Caco-2 (cell line): ENCODE results near the gene FXR2. TPM values are rescaled to one million over a fixed set of nuclear protein-coding genes. Genes with fewer than 3 reads are reported as not detected.

Experiments
- BruUV-seq: library from RNA; stranded (reverse); fragments of 400-500 nt; replicated peaks from 2 replicates; lab custom pipeline; 2021; lab: Mats Ljungman, UMichigan
- CTCF ChIA-PET: fragments of 300-600 bp; sonication (Branson Sonifier 250); formaldehyde crosslinking; loops from one replicate; lab custom pipeline; 2022; ENCODE audit warnings: antibody characterized with exemption; lab: Charles Lee
- POLR2A ChIA-PET: fragments of 300-600 bp; sonication (Branson Sonifier 250); formaldehyde crosslinking; loops from one replicate; lab custom pipeline; 2022; ENCODE audit warnings: antibody characterized with exemption; lab: Charles Lee
- DNase-seq, 2 experiments: peaks; one replicate each; pipeline versions ENCODE4 v3.0.0 to v3.0.0-alpha.2; 2020 to 2022
- H3K27me3 ChIP-seq: replicated peaks from 2 replicates; pipeline ENCODE4 v1.6.0; 2011; ENCODE audit warnings: low read length; ENCODE audit not compliant: control insufficient read depth, insufficient read depth
- H3K36me3 ChIP-seq: 2 replicates; pipeline ENCODE4 v1.5.1; 2011; ENCODE audit warnings: low read length; ENCODE audit not compliant: control insufficient read depth, insufficient read depth
- H3K4me1 ChIP-seq: fragments of 250-450 bp; sonication (Bioruptor Pico); 2 replicates; pipeline ENCODE4 v1.5.1; 2020; ENCODE audit warnings: mild to moderate bottlenecking
- H3K4me3 ChIP-seq: 2 replicates; pipeline ENCODE4 v1.5.1; 2011; ENCODE audit warnings: low read depth, mild to moderate bottlenecking, control low read depth, low read length
- H3K9me3 ChIP-seq: fragments of 250-450 bp; sonication (Bioruptor Pico); 2 replicates; pipeline ENCODE4 v1.5.1; 2020; ENCODE audit warnings: mild to moderate bottlenecking, moderate library complexity
- H3K27ac Mint-ChIP-seq: one replicate; pipeline ENCODE4 v1.8.0; 2022; ENCODE audit warnings: mixed read lengths; ENCODE audit not compliant: unreplicated experiment
- H3K27me3 Mint-ChIP-seq: one replicate; pipeline ENCODE4 v1.8.0; 2022; ENCODE audit warnings: mixed read lengths; ENCODE audit not compliant: insufficient read depth, unreplicated experiment
- H3K36me3 Mint-ChIP-seq: one replicate; pipeline ENCODE4 v1.8.0; 2022; ENCODE audit warnings: mild to moderate bottlenecking, mixed read lengths; ENCODE audit not compliant: insufficient read depth, unreplicated experiment
- H3K4me1 Mint-ChIP-seq: one replicate; pipeline ENCODE4 v1.8.0; 2022; ENCODE audit warnings: low read depth, mixed read lengths; ENCODE audit not compliant: unreplicated experiment
- H3K4me3 Mint-ChIP-seq: one replicate; pipeline ENCODE4 v1.8.0; 2022; ENCODE audit warnings: mild to moderate bottlenecking, moderate library complexity, mixed read lengths; ENCODE audit not compliant: unreplicated experiment
- H3K9me3 Mint-ChIP-seq: one replicate; pipeline ENCODE4 v1.8.0; 2022; ENCODE audit warnings: mixed read lengths; ENCODE audit not compliant: unreplicated experiment
- CTCF ChIP-seq, 2 experiments: fragments of 200-600 bp in 1 of 2; IDR thresholded peaks; 1 replicate in 1 of 2; 2 replicates in 1 of 2; pipeline versions ENCODE4 v1.5.1 to v1.8.0; 2011 to 2022; ENCODE audit warnings: antibody characterized with exemption in 1 of 2, control low read depth in 1 of 2, inconsistent platforms in 1 of 2, low read depth in 1 of 2, low read length in 1 of 2, mild to moderate bottlenecking in 1 of 2, moderate library complexity in 1 of 2; ENCODE audit not compliant: insufficient read depth in 1 of 2, severe bottlenecking in 1 of 2, unreplicated experiment in 1 of 2
- intact Hi-C: fragments of 100-400 bp; cut with micrococcal nuclease; formaldehyde crosslinking; loops from one replicate; pipeline ENCODE4 v1.10.0; 2022; ENCODE audit not compliant: unreplicated experiment
- total RNA-seq: library from RNA; stranded (reverse); gene quantifications from 2 replicates; pipeline ENCODE4 v1.2.3, GENCODE V29; 2022

The FXR2 gene
- total RNA-seq, 1 experiment from 2014 or later, result 25.3 TPM

GRCh38 chr17:7632492-7632894, 17.8 kb upstream of the FXR2 start:
- H3K9me3 ChIP-seq, result no peaks in the 10 kb centered on the region
- no peaks in the 10 kb centered on the region for H3K27me3 ChIP-seq
- H3K4me3 Mint-ChIP-seq, result no peak overlapping the region
- no peak overlapping the region for H3K27ac Mint-ChIP-seq
- H3K4me1 ChIP-seq, result peaks cover 3% of the 10 kb centered on the region; the same call in 1 of the 2 replicates
- H3K27me3 Mint-ChIP-seq, result no peaks in the 10 kb centered on the region
- ChIA-PET CTCF (interaction anchor here (0.6 to 1.5 kb wide), 6 partner anchors 13 to 56 kb away, joined by 3 to 9 read pairs (median 4); partner anchors contain the start of genes ATP1B2, FXR2, TP53 and WRAP53), POLR2A (no interaction called here)
- H3K36me3 Mint-ChIP-seq, result no peaks in the 10 kb centered on the region
- no TSS peak for BruUV-seq
- no peaks in the 10 kb centered on the region for H3K9me3 Mint-ChIP-seq
- H3K4me1 Mint-ChIP-seq, result no peaks in the 10 kb centered on the region
- no peak overlapping the region for H3K4me3 ChIP-seq
- DNase-seq, result peak in 1 of 2 experiments; percentile 36
- peak; percentile 9 to 36 for TF ChIP-seq CTCF (IDR thresholded peaks at IDR 0.05; ENCODE audit: insufficient read depth in 1 of 2, low read depth in 1 of 2, low read length in 1 of 2, severe bottlenecking in 1 of 2, unreplicated experiment in 1 of 2)
- no peaks in the 10 kb centered on the region for H3K36me3 ChIP-seq
- intact Hi-C loops, result no loop called here

GRCh38 chr17:7631398-7632380, 17.0 kb upstream of the FXR2 start:
- Histone ChIP-seq H3K9me3 (no peaks in the 10 kb centered on the region), H3K27me3 (no peaks in the 10 kb centered on the region), H3K4me3 (no peak overlapping the region), H3K4me1 (peaks cover 3% of the 10 kb centered on the region; the same call in 1 of the 2 replicates), H3K36me3 (no peaks in the 10 kb centered on the region)
- CTCF ChIA-PET, result interaction anchor here (0.6 to 1.5 kb wide), 4 partner anchors 17 to 56 kb away, joined by 3 to 9 read pairs (median 4); partner anchors contain the start of genes FXR2, TP53 and WRAP53
- Mint-ChIP-seq H3K9me3 (no peaks in the 10 kb centered on the region), H3K4me3 (no peak overlapping the region), H3K4me1 (no peaks in the 10 kb centered on the region), H3K27ac (no peak overlapping the region), H3K27me3 (no peaks in the 10 kb centered on the region), H3K36me3 (no peaks in the 10 kb centered on the region)
- TF ChIP-seq CTCF (IDR thresholded peaks at IDR 0.05; ENCODE audit: insufficient read depth in 1 of 2, low read depth in 1 of 2, low read length in 1 of 2, severe bottlenecking in 1 of 2, unreplicated experiment in 1 of 2), result no peak
- POLR2A ChIA-PET, result interaction anchor here (0.6 kb wide), 1 partner anchor 20 kb away, joined by 10 read pairs; no protein-coding TSS in a partner anchor
- intact Hi-C loops, result no loop called here
- BruUV-seq, result no TSS peak
- no peak for DNase-seq

GRCh38 chr17:7629939-7630571, 15.4 kb upstream of the FXR2 start, which contains the start of gene SHBG:
SHBG (plus strand) TSS chr17:7630135; CDS start chr17:7630173, 38 bp downstream.
- DNase-seq, result no peak
- BruUV-seq, result no TSS peak
- Mint-ChIP-seq H3K4me3 (no peak within 1 kb of the TSS), H3K4me1 (no peaks in the 10 kb centered on the region), H3K36me3 (no peaks in the 10 kb centered on the region), H3K9me3 (no peaks in the 10 kb centered on the region), H3K27me3 (no peaks in the 10 kb centered on the region), H3K27ac (no peak within 1 kb of the TSS)
- ChIA-PET POLR2A (no interaction called here), CTCF (no interaction called here)
- TF ChIP-seq CTCF (IDR thresholded peaks at IDR 0.05; ENCODE audit: insufficient read depth in 1 of 2, low read depth in 1 of 2, low read length in 1 of 2, severe bottlenecking in 1 of 2, unreplicated experiment in 1 of 2), result no peak
- Histone ChIP-seq H3K4me3 (no peak within 1 kb of the TSS), H3K36me3 (no peaks in the 10 kb centered on the region), H3K4me1 (peaks cover 3% of the 10 kb centered on the region; the same call in 1 of the 2 replicates), H3K27me3 (no peaks in the 10 kb centered on the region), H3K9me3 (no peaks in the 10 kb centered on the region)
- intact Hi-C loops, result no loop called here
